Measurements from ENCODE around the gene RNF5.

RNF5 gene

DNA sequence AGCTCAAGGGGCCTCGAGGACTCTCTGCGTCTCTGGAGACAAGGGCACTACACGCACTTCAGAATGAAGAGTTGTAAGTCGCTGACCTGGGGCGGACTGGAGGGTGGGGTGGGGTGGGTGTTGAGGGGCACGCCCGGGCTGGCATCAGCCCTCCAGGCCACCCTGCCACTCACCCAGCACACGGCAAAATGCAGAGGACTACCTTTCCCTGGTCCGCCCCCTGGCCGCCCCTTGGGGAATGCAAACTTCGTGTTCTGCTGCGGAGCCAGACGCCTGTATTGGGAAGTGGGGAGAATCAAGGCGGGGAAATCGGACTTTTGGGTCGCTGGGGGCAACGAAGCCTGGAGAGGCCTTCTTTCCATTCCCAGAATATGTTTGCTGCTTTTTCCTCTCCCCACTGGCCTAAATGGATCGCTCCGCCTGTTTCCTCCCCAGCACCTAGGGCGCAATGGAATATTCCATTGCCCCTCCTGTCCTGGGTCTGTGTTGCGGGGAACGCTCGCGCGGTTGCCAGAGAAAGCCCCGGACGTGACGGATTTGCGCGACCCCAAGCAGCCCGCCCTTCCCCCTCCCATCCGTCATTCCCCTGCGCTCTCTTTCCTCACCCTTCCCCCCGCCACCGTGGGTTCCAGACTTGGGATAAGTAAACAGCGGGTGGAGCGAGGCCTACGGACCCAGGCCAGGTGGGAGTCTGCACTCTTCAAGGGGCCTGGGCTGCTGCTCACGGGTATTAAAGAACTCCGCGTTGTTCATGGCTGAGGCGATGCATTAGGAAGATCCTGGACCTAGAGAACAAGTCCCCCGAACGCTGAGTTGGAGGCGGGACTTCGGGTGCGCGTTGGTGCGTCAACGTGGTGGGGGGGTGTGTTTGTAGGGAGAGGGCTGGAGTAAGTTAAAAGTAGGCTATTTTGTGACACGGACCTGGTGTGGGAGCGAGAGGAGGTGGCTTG lies 24.4 kb upstream of the RNF5 start, which contains the start of gene PPT2:
TSS of gene PPT2 (plus strand) at position 578 of the 950 bp plus-strand sequence. CDS start 454 bp downstream, outside the sequence.
- Histone ChIP-seq H3K9me3 (ENCODE audit: low read length) (no peaks in the 10 kb centered on the region), H3K9ac (ENCODE audit: low read length) (peak within 1 kb of the TSS; percentile 77), H3K4me3 (ENCODE audit: low read depth in 1 of 2, low read length in 2 of 2) (peak within 1 kb of the TSS; percentile 81 to 96), H3K4me1 (ENCODE audit: insufficient read depth, low read length) (peaks cover 36% of the 10 kb centered on the region), H3K27ac (ENCODE audit: low read depth, low read length) (peak within 1 kb of the TSS; percentile 97), H3K36me3 (ENCODE audit: insufficient read depth, low read length) (peaks cover 32% of the 10 kb centered on the region), H3K27me3 (ENCODE audit: control insufficient read depth in 1 of 2, insufficient read depth in 2 of 2, low read length in 2 of 2) (no peaks in the 10 kb centered on the region)

DNA sequence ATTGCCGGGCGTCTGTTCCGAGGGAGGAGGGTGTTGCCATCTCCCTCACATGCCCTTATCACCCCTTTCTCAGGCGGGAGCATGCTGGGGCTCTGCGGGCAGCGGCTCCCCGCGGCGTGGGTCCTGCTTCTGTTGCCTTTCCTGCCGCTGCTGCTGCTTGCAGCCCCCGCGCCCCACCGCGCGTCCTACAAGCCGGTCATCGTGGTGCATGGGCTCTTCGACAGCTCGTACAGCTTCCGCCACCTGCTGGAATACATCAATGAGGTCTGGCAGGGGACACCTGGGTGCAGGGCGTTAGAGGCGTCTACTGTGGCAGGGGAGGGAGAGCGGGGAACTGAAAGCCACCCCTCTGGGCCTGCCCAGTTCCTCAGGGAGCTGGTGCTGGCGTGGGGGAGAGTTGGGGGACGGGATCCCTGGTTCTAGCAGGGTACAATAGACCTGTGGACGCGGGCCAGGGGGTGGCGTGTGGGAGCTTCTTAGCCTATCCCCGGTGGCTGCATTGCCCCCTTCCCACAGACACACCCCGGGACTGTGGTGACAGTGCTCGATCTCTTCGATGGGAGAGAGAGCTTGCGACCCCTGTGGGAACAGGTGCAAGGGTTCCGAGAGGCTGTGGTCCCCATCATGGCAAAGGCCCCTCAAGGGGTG lies 23.6 kb upstream of the RNF5 start:
- Histone ChIP-seq H3K4me3 (ENCODE audit: low read depth in 1 of 2, low read length in 2 of 2) (peak overlapping the region; percentile 81 to 96), H3K27ac (ENCODE audit: low read depth, low read length) (peak overlapping the region; percentile 97), H3K4me1 (ENCODE audit: insufficient read depth, low read length) (peaks cover 36% of the 10 kb centered on the region), H3K9ac (ENCODE audit: low read length) (peak overlapping the region; percentile 76), H3K9me3 (ENCODE audit: low read length) (no peaks in the 10 kb centered on the region), H3K27me3 (ENCODE audit: control insufficient read depth in 1 of 2, insufficient read depth in 2 of 2, low read length in 2 of 2) (no peaks in the 10 kb centered on the region), H3K36me3 (ENCODE audit: insufficient read depth, low read length) (peaks cover 34% of the 10 kb centered on the region)

DNA sequence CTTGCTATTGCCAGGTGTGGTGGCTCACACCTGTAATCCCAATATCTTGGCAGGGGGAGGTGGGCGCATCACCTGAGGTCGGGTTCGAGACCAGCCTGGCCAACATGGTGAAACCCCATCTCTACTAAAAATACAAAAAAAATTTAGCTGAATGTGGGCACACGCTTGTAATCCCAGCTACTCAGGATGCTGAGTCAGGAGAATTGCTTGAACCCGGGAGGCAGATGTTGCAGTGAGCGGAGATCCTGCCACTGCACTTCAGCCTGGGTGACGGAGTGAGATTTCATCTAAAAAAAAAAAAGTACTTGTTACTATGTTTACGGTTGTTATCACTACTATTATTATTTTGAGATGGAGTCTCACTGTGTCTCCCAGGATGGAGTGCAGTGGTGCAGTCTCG lies 21.3 kb upstream of the RNF5 start:
- Histone ChIP-seq H3K27me3 (ENCODE audit: control insufficient read depth in 1 of 2, insufficient read depth in 2 of 2, low read length in 2 of 2) (no peaks in the 10 kb centered on the region), H3K27ac (ENCODE audit: low read depth, low read length) (no peak overlapping the region), H3K4me1 (ENCODE audit: insufficient read depth, low read length) (peaks cover 27% of the 10 kb centered on the region), H3K9ac (ENCODE audit: low read length) (no peak overlapping the region), H3K4me3 (ENCODE audit: low read depth in 1 of 2, low read length in 2 of 2) (no peak overlapping the region), H3K36me3 (ENCODE audit: insufficient read depth, low read length) (peaks cover 34% of the 10 kb centered on the region), H3K9me3 (ENCODE audit: low read length) (no peaks in the 10 kb centered on the region)

DNA sequence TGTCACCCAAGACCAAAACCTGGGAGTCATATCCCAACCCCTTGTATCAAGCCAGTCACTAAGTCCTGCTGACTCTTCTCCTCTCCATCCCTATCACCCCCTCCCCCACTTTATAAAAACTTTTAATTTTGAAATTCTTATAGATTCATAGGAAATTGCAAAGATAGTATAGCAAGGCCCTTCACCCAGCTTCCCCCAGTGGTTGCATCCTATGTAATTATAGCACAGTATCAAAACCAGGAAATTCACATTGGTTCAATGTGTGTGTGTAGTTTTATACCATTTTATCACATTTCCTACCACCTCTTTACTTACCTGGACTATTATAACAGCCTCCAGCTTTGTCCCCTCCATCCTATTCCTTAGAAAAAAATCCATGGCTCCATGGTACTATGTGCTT lies 20.2 kb upstream of the RNF5 start:
- no peak overlapping the region for H3K4me3 ChIP-seq (ENCODE audit: low read depth in 1 of 2, low read length in 2 of 2)
- H3K4me1 ChIP-seq (ENCODE audit: insufficient read depth, low read length) = peaks cover 16% of the 10 kb centered on the region
- H3K27ac ChIP-seq (ENCODE audit: low read depth, low read length) = no peak overlapping the region
- no peaks in the 10 kb centered on the region for H3K27me3 ChIP-seq (ENCODE audit: control insufficient read depth in 1 of 2, insufficient read depth in 2 of 2, low read length in 2 of 2)
- H3K9ac ChIP-seq (ENCODE audit: low read length) = no peak overlapping the region
- peaks cover 42% of the 10 kb centered on the region for H3K36me3 ChIP-seq (ENCODE audit: insufficient read depth, low read length)
- no peaks in the 10 kb centered on the region for H3K9me3 ChIP-seq (ENCODE audit: low read length)

DNA sequence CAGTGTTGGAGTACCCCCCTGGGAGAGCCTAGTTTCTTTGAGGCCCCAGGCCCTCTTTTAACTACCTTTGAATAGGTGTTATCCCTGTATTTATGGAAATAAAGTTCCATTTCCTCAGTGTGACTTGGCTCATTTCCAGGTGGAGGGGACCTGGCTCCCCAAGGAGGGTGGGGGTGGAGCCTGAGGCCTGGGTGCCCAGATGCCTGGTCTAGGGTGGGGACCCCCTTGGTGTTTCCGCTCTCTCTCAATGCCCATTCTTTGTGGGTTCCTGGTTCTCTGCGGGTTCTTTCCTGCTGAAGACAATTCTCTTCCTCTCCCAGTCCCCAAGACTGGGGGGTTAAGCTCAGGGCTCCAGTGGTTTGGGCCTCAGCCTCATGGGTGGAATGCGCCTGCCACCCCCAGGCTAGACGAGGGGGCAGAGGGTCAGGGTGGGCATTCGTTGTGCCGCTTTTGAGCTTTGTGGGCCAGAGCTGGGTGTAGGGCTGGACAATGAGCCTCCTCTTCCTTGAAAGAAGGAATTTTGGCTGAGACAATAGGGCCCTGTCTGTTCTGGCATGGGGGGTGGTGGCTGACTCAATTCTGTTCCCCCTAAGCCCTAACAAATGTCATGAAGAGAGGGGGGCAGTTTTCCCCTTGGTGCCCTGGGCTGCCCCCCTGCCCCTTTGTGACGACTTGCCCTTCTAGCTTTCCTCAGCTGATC lies 14.5 kb upstream of the RNF5 start:
- Histone ChIP-seq H3K9me3 (ENCODE audit: low read length) (no peaks in the 10 kb centered on the region), H3K9ac (ENCODE audit: low read length) (no peak overlapping the region), H3K4me1 (ENCODE audit: insufficient read depth, low read length) (no peaks in the 10 kb centered on the region), H3K27me3 (ENCODE audit: control insufficient read depth in 1 of 2, insufficient read depth in 2 of 2, low read length in 2 of 2) (no peaks in the 10 kb centered on the region), H3K4me3 (ENCODE audit: low read depth in 1 of 2, low read length in 2 of 2) (no peak overlapping the region), H3K27ac (ENCODE audit: low read depth, low read length) (no peak overlapping the region), H3K36me3 (ENCODE audit: insufficient read depth, low read length) (peaks cover 59% of the 10 kb centered on the region)

DNA sequence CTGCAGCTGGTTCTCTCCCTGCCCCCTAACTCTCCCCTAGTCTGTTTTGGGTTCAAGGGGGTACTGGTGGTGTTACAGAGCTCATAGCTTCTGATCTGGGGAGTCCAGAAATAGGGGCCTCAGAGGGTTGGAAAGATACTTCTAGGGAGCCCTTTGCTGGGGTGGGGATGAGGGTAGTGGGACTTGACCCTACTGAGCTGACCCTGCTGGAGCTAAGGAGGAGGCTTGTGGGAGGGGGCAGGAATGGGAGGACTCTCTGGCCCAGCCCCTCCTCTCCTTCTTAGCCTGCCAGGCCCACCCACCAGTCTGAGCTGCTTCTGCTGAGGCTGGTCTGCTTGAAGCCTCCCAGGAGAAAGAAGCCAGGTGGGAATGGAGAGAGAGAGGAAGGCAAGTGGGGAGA lies 13.9 kb upstream of the RNF5 start, which contains the start of gene EGFL8:
TSS of gene EGFL8 (plus strand) at position 301 of the 400 bp plus-strand sequence. CDS start 1,571 bp downstream, outside the sequence.
- Histone ChIP-seq H3K9me3 (ENCODE audit: low read length) (no peaks in the 10 kb centered on the region), H3K4me1 (ENCODE audit: insufficient read depth, low read length) (no peaks in the 10 kb centered on the region), H3K36me3 (ENCODE audit: insufficient read depth, low read length) (peaks cover 61% of the 10 kb centered on the region), H3K27me3 (ENCODE audit: control insufficient read depth in 1 of 2, insufficient read depth in 2 of 2, low read length in 2 of 2) (no peaks in the 10 kb centered on the region), H3K9ac (ENCODE audit: low read length) (no peak within 1 kb of the TSS), H3K27ac (ENCODE audit: low read depth, low read length) (no peak within 1 kb of the TSS), H3K4me3 (ENCODE audit: low read depth in 1 of 2, low read length in 2 of 2) (no peak within 1 kb of the TSS)

DNA sequence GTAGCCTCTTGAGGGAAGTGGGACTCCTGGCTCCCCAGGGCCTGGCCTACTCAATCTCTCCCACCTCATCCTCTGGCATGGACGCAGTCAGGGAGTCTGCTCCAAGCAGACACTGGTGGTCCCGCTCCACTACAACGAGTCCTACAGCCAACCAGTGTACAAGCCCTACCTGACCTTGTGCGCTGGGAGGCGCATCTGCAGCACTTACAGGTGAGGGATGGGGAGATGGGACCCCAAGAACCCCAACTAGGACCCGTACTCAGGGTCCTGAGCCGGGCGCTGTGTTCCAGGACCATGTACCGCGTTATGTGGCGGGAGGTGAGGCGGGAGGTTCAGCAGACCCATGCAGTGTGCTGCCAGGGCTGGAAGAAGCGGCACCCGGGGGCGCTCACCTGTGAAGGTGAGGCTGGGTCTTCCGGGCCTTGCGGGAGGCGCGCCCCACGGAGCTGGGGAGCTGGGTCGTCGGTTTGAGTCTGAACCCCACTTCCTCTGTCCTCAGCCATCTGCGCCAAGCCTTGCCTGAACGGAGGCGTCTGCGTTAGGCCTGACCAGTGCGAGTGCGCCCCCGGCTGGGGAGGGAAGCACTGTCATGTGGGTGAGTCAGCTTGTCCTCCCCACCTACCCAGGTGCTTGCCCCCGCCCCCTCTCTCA lies 11.7 kb upstream of the RNF5 start:
- no peak overlapping the region for H3K27ac ChIP-seq (ENCODE audit: low read depth, low read length)
- H3K27me3 ChIP-seq (ENCODE audit: control insufficient read depth in 1 of 2, insufficient read depth in 2 of 2, low read length in 2 of 2) = no peaks in the 10 kb centered on the region
- H3K4me1 ChIP-seq (ENCODE audit: insufficient read depth, low read length) = no peaks in the 10 kb centered on the region

DNA sequence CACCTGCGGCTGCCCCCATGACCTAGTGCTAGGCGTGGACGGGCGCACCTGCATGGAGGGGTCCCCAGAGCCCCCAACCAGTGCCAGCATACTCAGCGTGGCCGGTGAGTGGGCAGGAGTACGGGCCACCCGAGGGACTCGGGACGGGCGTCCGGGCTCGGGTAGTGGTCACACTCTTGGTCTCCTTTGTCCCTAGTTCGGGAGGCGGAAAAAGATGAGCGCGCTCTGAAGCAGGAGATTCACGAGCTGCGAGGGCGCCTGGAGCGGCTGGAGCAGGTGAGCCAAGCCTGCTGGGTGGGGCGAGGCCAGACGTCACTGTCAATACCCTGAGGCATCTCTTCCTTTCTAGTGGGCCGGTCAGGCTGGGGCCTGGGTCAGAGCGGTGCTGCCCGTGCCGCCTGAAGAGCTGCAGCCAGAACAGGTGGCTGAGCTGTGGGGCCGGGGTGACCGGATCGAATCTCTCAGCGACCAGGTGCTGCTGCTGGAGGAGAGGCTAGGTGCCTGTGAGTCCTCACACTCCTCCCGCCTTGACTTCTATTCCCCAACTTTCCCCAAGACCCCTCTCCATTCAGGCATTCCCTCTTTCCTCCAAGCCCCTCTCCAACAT lies 10.9 kb upstream of the RNF5 start:
- no peak overlapping the region for H3K27ac ChIP-seq (ENCODE audit: low read depth, low read length)

More for the DNA sequence above, 11.7 kb upstream of the RNF5 start:
- Histone ChIP-seq H3K36me3 (ENCODE audit: insufficient read depth, low read length) (peaks cover 81% of the 10 kb centered on the region), H3K9me3 (ENCODE audit: low read length) (no peaks in the 10 kb centered on the region), H3K4me3 (ENCODE audit: low read depth in 1 of 2, low read length in 2 of 2) (no peak overlapping the region), H3K9ac (ENCODE audit: low read length) (no peak overlapping the region)

DNA sequence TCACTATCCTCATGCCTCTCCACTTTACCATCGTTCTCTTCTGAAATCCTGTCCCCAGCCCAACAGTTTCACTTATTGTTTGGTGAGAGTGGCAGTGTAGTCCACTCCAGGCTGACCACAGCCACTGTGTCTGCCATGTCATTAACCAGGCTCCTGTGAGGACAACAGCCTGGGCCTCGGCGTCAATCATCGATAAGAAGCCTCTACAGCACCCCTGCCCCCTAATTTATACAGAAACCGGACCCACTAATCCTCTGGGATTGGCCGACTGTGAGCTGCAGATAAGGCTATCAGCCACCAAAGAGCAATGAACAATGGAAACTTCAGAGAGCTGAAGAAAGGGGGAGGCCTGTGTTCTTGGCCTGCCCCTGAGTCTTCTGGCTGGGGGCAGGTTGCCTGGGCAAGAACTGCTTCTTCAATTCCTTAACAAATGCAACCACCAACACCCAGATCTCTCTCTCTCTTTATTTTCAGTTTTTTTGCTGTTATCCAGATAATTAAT lies 10.4 kb upstream of the RNF5 start:
- no peaks in the 10 kb centered on the region for H3K27me3 ChIP-seq (ENCODE audit: control insufficient read depth in 1 of 2, insufficient read depth in 2 of 2, low read length in 2 of 2)
- H3K9me3 ChIP-seq (ENCODE audit: low read length) = no peaks in the 10 kb centered on the region
- H3K27ac ChIP-seq (ENCODE audit: low read depth, low read length) = no peak overlapping the region
- no peak overlapping the region for H3K9ac ChIP-seq (ENCODE audit: low read length)
- H3K36me3 ChIP-seq (ENCODE audit: insufficient read depth, low read length) = peaks cover 76% of the 10 kb centered on the region
- H3K4me1 ChIP-seq (ENCODE audit: insufficient read depth, low read length) = no peaks in the 10 kb centered on the region
- no peak overlapping the region for H3K4me3 ChIP-seq (ENCODE audit: low read depth in 1 of 2, low read length in 2 of 2)

More for the DNA sequence above, 10.9 kb upstream of the RNF5 start:
- Histone ChIP-seq H3K36me3 (ENCODE audit: insufficient read depth, low read length) (peaks cover 81% of the 10 kb centered on the region), H3K27me3 (ENCODE audit: control insufficient read depth in 1 of 2, insufficient read depth in 2 of 2, low read length in 2 of 2) (no peaks in the 10 kb centered on the region), H3K9me3 (ENCODE audit: low read length) (no peaks in the 10 kb centered on the region), H3K4me1 (ENCODE audit: insufficient read depth, low read length) (no peaks in the 10 kb centered on the region), H3K4me3 (ENCODE audit: low read depth in 1 of 2, low read length in 2 of 2) (no peak overlapping the region), H3K9ac (ENCODE audit: low read length) (no peak overlapping the region)

DNA sequence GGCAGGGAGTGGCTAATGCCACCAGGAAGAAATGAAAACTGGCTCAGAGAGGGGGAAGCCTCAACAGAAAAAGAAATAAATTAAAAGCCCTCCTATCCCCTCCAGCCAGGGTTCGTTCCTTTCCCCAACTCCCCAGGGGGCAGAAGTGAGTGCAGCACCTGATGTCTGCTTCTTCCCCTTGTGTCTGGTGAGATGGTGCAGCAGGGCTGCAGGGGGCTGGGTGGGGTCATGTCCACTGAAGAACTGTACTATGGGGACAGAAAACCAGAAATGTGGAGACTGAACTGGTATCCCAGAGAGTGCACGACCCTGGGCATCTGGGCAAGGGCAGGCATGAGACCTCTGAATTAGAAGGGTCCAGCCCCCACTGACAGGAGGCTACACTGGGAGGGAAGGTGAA lies 9.9 kb upstream of the RNF5 start:
- no peaks in the 10 kb centered on the region for H3K27me3 ChIP-seq (ENCODE audit: control insufficient read depth in 1 of 2, insufficient read depth in 2 of 2, low read length in 2 of 2)
- H3K9ac ChIP-seq (ENCODE audit: low read length) = no peak overlapping the region
- H3K36me3 ChIP-seq (ENCODE audit: insufficient read depth, low read length) = peaks cover 71% of the 10 kb centered on the region
- H3K9me3 ChIP-seq (ENCODE audit: low read length) = no peaks in the 10 kb centered on the region
- H3K27ac ChIP-seq (ENCODE audit: low read depth, low read length) = no peak overlapping the region
- H3K4me3 ChIP-seq (ENCODE audit: low read depth in 1 of 2, low read length in 2 of 2) = no peak overlapping the region
- H3K4me1 ChIP-seq (ENCODE audit: insufficient read depth, low read length) = no peaks in the 10 kb centered on the region

Data from muscle layer of colon (tissue), 2 donors.